Neuron (in vitro differentiated cells): ENCODE measurements around the gene RER1.
A peak's percentile ranks its signal among the peaks of the same experiment; 100 is the strongest.

Experiments
- H2AFZ ChIP-seq: one replicate; pipeline ENCODE4 v1.6.1; 2013; ENCODE audit warnings: low read depth, mild to moderate bottlenecking, inconsistent platforms, low read length, moderate library complexity
- H3K27me3 ChIP-seq: one replicate; pipeline ENCODE4 v1.6.1; 2013; ENCODE audit warnings: low read length; ENCODE audit not compliant: insufficient read depth
- H3K36me3 ChIP-seq: one replicate; pipeline ENCODE4 v1.6.1; 2013; ENCODE audit warnings: low read length; ENCODE audit not compliant: insufficient read depth
- H3K4me1 ChIP-seq: one replicate; pipeline ENCODE4 v1.6.1; 2013; ENCODE audit warnings: low read length; ENCODE audit not compliant: insufficient read depth
- H3K4me3 ChIP-seq: 2 replicates; pipeline ENCODE4 v1.5.1; 2013; ENCODE audit warnings: mild to moderate bottlenecking, low read length, moderate library complexity
- H3K9me3 ChIP-seq: one replicate; pipeline ENCODE4 v1.6.1; 2013; ENCODE audit warnings: low read length

Gene RER1

GRCh38 chr1:2407166-2407990, 15.7 kb downstream of the RER1 start:
- Histone ChIP-seq H3K36me3 (peaks cover 67% of the 10 kb centered on the region), H3K4me1 (peaks cover 8% of the 10 kb centered on the region)

GRCh38 chr1:2407991-2408275, 16.3 kb downstream of the RER1 start:
- H3K36me3 ChIP-seq = peaks cover 61% of the 10 kb centered on the region

More at GRCh38 chr1:2407166-2407990, 15.7 kb downstream of the RER1 start:
- Histone ChIP-seq H2AFZ (no peak overlapping the region), H3K27me3 (no peaks in the 10 kb centered on the region), H3K4me3 (no peak overlapping the region), H3K9me3 (no peaks in the 10 kb centered on the region)

GRCh38 chr1:2408456-2408855, 16.8 kb downstream of the RER1 start:
- peaks cover 56% of the 10 kb centered on the region for H3K36me3 ChIP-seq

More at GRCh38 chr1:2407991-2408275, 16.3 kb downstream of the RER1 start:
- Histone ChIP-seq H2AFZ (no peak overlapping the region), H3K4me3 (no peak overlapping the region), H3K4me1 (peaks cover 8% of the 10 kb centered on the region), H3K27me3 (no peaks in the 10 kb centered on the region), H3K9me3 (no peaks in the 10 kb centered on the region)

GRCh38 chr1:2408859-2409276, 17.2 kb downstream of the RER1 start:
- Histone ChIP-seq H3K9me3 (no peaks in the 10 kb centered on the region), H3K4me1 (peaks cover 17% of the 10 kb centered on the region), H3K36me3 (peaks cover 53% of the 10 kb centered on the region), H3K4me3 (no peak overlapping the region), H2AFZ (no peak overlapping the region), H3K27me3 (no peaks in the 10 kb centered on the region)

More at GRCh38 chr1:2408456-2408855, 16.8 kb downstream of the RER1 start:
- H2AFZ ChIP-seq = no peak overlapping the region
- no peaks in the 10 kb centered on the region for H3K27me3 ChIP-seq
- peaks cover 13% of the 10 kb centered on the region for H3K4me1 ChIP-seq
- no peak overlapping the region for H3K4me3 ChIP-seq
- no peaks in the 10 kb centered on the region for H3K9me3 ChIP-seq

- H3K36me3 ChIP-seq = peaks cover 44% of the 10 kb centered on the region
- no peaks in the 10 kb centered on the region for H3K27me3 ChIP-seq
- no peak overlapping the region for H2AFZ ChIP-seq
- no peaks in the 10 kb centered on the region for H3K9me3 ChIP-seq
- H3K4me1 ChIP-seq = peaks cover 21% of the 10 kb centered on the region
- no peak overlapping the region for H3K4me3 ChIP-seq
Measured at GRCh38 chr1:2409745-2410144, 18.1 kb downstream of the RER1 start.

GRCh38 chr1:2411801-2412394, 20.3 kb downstream of the RER1 start:
- H3K4me3 ChIP-seq = peak overlapping the region; percentile 94
- H3K4me1 ChIP-seq = peaks cover 21% of the 10 kb centered on the region
- H3K27me3 ChIP-seq = peaks cover under 1% of the 10 kb centered on the region
- peaks cover 24% of the 10 kb centered on the region for H3K36me3 ChIP-seq
- H3K9me3 ChIP-seq = no peaks in the 10 kb centered on the region
- H2AFZ ChIP-seq = peak overlapping the region; percentile 20

- H3K27me3 ChIP-seq = peaks cover 4% of the 10 kb centered on the region
- H3K4me3 ChIP-seq = peak within 1 kb of the TSS; percentile 94
- H3K36me3 ChIP-seq = peaks cover 21% of the 10 kb centered on the region
- H3K9me3 ChIP-seq = no peaks in the 10 kb centered on the region
- H2AFZ ChIP-seq = peak within 1 kb of the TSS; percentile 20
- peaks cover 21% of the 10 kb centered on the region for H3K4me1 ChIP-seq
Measured at GRCh38 chr1:2412395-2412772, 20.7 kb downstream of the RER1 start, which contains the start of gene PEX10. PEX10 (minus strand) TSS chr1:2412564; CDS start chr1:2412502, 62 bp downstream.

GRCh38 chr1:2412773-2413494, 21.3 kb downstream of the RER1 start:
- peaks cover 21% of the 10 kb centered on the region for H3K36me3 ChIP-seq
- peak overlapping the region; percentile 20 for H2AFZ ChIP-seq
- H3K4me1 ChIP-seq = peaks cover 21% of the 10 kb centered on the region
- H3K27me3 ChIP-seq = peaks cover 7% of the 10 kb centered on the region
- peak overlapping the region; percentile 94 for H3K4me3 ChIP-seq
- H3K9me3 ChIP-seq = no peaks in the 10 kb centered on the region

GRCh38 chr1:2413495-2414296, 22.1 kb downstream of the RER1 start:
- Histone ChIP-seq H2AFZ (no peak overlapping the region), H3K4me3 (peak overlapping the region; percentile 94), H3K4me1 (peaks cover 21% of the 10 kb centered on the region), H3K36me3 (peaks cover 13% of the 10 kb centered on the region), H3K9me3 (no peaks in the 10 kb centered on the region), H3K27me3 (peaks cover 15% of the 10 kb centered on the region)

GRCh38 chr1:2414297-2414958, 22.8 kb downstream of the RER1 start:
- Histone ChIP-seq H3K4me1 (peaks cover 21% of the 10 kb centered on the region), H3K27me3 (peaks cover 15% of the 10 kb centered on the region), H2AFZ (no peak overlapping the region), H3K9me3 (no peaks in the 10 kb centered on the region), H3K4me3 (no peak overlapping the region), H3K36me3 (peaks cover 7% of the 10 kb centered on the region)

- H3K4me3 ChIP-seq = no peak overlapping the region
- peaks cover 21% of the 10 kb centered on the region for H3K4me1 ChIP-seq
- peaks cover 2% of the 10 kb centered on the region for H3K36me3 ChIP-seq
- H3K27me3 ChIP-seq = peaks cover 21% of the 10 kb centered on the region
- no peak overlapping the region for H2AFZ ChIP-seq
- no peaks in the 10 kb centered on the region for H3K9me3 ChIP-seq
Measured at GRCh38 chr1:2415337-2415736, 23.7 kb downstream of the RER1 start.

GRCh38 chr1:2415801-2416208, 24.2 kb downstream of the RER1 start:
- peaks cover 21% of the 10 kb centered on the region for H3K4me1 ChIP-seq
- no peaks in the 10 kb centered on the region for H3K36me3 ChIP-seq
- peaks cover 21% of the 10 kb centered on the region for H3K27me3 ChIP-seq
- no peak overlapping the region for H2AFZ ChIP-seq
- no peaks in the 10 kb centered on the region for H3K9me3 ChIP-seq
- no peak overlapping the region for H3K4me3 ChIP-seq
